Breast epithelium (tissue), 3 donors: ENCODE data around the gene MYO5B.

ENCODE experiments used
- POLR2AphosphoS5 ChIP-seq, 3 donors: sonication (generic); formaldehyde crosslinking; IDR thresholded peaks; one replicate each; pipeline ENCODE4 v1.6.1; 2017; ENCODE audit warnings: antibody characterized with exemption in 3 of 3
- TF ChIP-seq, protein P1 (sequence below), 3 donors: fragments of 450-650 bp; IDR thresholded peaks; one replicate each; pipeline ENCODE4 v1.5.1; 2016 to 2017; ENCODE audit warnings: antibody characterized with exemption in 3 of 3, mild to moderate bottlenecking in 3 of 3, moderate library complexity in 3 of 3

- TF ChIP-seq, protein P1, sequence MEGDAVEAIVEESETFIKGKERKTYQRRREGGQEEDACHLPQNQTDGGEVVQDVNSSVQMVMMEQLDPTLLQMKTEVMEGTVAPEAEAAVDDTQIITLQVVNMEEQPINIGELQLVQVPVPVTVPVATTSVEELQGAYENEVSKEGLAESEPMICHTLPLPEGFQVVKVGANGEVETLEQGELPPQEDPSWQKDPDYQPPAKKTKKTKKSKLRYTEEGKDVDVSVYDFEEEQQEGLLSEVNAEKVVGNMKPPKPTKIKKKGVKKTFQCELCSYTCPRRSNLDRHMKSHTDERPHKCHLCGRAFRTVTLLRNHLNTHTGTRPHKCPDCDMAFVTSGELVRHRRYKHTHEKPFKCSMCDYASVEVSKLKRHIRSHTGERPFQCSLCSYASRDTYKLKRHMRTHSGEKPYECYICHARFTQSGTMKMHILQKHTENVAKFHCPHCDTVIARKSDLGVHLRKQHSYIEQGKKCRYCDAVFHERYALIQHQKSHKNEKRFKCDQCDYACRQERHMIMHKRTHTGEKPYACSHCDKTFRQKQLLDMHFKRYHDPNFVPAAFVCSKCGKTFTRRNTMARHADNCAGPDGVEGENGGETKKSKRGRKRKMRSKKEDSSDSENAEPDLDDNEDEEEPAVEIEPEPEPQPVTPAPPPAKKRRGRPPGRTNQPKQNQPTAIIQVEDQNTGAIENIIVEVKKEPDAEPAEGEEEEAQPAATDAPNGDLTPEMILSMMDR (IDR thresholded peaks at IDR 0.05) = no peak
- no peak for TF ChIP-seq POLR2AphosphoS5 (IDR thresholded peaks at IDR 0.05)
Measured at GRCh38 chr18:49967636-49968313, 227.2 kb downstream of the MYO5B start.
